Measurements from ENCODE around the gene ACRBP.

- TF ChIP-seq CTBP1 (IDR thresholded peaks at IDR 0.05; ENCODE audit: borderline replicate concordance) (no peak), SUZ12 (IDR thresholded peaks at IDR 0.05) (no peak), FOXA1 (IDR thresholded peaks at IDR 0.05) (no peak), FOXM1 (IDR thresholded peaks at IDR 0.05; ENCODE audit: borderline replicate concordance) (no peak), BHLHE40 (IDR thresholded peaks at IDR 0.05; ENCODE audit: borderline replicate concordance) (no peak), ARNT (IDR thresholded peaks at IDR 0.05) (no peak), SP1 (IDR thresholded peaks at IDR 0.05) (no peak), LEF1 (IDR thresholded peaks at IDR 0.05; ENCODE audit: borderline replicate concordance) (no peak), TARDBP (IDR thresholded peaks at IDR 0.05) (no peak), NFRKB (IDR thresholded peaks at IDR 0.05) (no peak), HDGF (IDR thresholded peaks at IDR 0.05; ENCODE audit: borderline replicate concordance) (no peak)
- TF ChIP-seq, protein P1, sequence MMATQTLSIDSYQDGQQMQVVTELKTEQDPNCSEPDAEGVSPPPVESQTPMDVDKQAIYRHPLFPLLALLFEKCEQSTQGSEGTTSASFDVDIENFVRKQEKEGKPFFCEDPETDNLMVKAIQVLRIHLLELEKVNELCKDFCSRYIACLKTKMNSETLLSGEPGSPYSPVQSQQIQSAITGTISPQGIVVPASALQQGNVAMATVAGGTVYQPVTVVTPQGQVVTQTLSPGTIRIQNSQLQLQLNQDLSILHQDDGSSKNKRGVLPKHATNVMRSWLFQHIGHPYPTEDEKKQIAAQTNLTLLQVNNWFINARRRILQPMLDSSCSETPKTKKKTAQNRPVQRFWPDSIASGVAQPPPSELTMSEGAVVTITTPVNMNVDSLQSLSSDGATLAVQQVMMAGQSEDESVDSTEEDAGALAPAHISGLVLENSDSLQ (IDR thresholded peaks at IDR 0.05), result no peak
Observed at GRCh38 chr12:6615802-6616201, 31.4 kb downstream of the ACRBP start.

Data from HEK293T (cell line).